ENCODE measurements around the gene NGEF. TPM values are rescaled to one million over a fixed set of nuclear protein-coding genes. Genes with fewer than 3 reads are reported as not detected.

The NGEF gene
- total RNA-seq, 1 experiment from 2014 or later, result 5.4 TPM

DNA sequence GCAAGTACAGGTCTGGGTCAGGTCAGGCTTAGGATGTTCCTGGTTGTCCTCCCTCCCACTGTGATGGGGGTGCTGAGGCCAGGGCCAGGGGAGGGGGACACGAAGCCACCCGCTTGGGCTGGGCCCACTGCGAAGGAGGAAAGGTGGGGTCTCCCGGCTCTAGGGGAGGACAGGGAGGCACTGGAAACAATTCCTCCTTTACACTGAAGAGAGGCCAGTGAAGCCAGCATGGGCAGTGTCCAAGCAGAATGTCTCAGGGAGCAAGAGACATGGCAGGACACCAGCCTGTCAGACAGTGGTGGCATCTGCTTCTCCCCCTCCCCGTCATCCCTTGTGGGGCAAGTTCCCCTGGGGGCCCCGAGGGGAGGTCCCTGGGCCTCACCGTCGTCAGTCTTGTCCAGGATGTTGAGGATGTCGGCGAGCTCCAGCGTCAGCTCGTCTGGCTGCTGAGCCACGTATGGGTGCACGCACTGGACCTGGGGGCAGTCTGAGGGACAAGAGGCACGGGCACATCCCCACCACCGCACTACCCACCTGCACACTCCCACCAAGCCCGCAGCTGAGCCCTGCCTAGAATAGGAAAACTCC is 132.2 kb downstream of the NGEF start (continued):
- TF ChIP-seq TCF7 (CRISPR knock-in tag; IDR thresholded peaks at IDR 0.05; ENCODE audit: low read depth) (no peak), ZNF232 (CRISPR knock-in tag; IDR thresholded peaks at IDR 0.05) (no peak), ATF1 (CRISPR knock-in tag; IDR thresholded peaks at IDR 0.05) (no peak), SMAD3 (CRISPR knock-in tag; IDR thresholded peaks at IDR 0.05; ENCODE audit: borderline replicate concordance) (no peak), TEAD1 (CRISPR knock-in tag; IDR thresholded peaks at IDR 0.05) (no peak), AR (CRISPR knock-in tag; IDR thresholded peaks at IDR 0.05) (no peak), MYBL2 (CRISPR knock-in tag; IDR thresholded peaks at IDR 0.05) (no peak), SMAD4 (CRISPR knock-in tag; IDR thresholded peaks at IDR 0.05) (no peak), ZNF263 (CRISPR knock-in tag; IDR thresholded peaks at IDR 0.05; ENCODE audit: low read depth) (no peak), FOXJ3 (CRISPR knock-in tag; IDR thresholded peaks at IDR 0.05; ENCODE audit: borderline replicate concordance) (no peak)
- TF ChIP-seq, protein P1, sequence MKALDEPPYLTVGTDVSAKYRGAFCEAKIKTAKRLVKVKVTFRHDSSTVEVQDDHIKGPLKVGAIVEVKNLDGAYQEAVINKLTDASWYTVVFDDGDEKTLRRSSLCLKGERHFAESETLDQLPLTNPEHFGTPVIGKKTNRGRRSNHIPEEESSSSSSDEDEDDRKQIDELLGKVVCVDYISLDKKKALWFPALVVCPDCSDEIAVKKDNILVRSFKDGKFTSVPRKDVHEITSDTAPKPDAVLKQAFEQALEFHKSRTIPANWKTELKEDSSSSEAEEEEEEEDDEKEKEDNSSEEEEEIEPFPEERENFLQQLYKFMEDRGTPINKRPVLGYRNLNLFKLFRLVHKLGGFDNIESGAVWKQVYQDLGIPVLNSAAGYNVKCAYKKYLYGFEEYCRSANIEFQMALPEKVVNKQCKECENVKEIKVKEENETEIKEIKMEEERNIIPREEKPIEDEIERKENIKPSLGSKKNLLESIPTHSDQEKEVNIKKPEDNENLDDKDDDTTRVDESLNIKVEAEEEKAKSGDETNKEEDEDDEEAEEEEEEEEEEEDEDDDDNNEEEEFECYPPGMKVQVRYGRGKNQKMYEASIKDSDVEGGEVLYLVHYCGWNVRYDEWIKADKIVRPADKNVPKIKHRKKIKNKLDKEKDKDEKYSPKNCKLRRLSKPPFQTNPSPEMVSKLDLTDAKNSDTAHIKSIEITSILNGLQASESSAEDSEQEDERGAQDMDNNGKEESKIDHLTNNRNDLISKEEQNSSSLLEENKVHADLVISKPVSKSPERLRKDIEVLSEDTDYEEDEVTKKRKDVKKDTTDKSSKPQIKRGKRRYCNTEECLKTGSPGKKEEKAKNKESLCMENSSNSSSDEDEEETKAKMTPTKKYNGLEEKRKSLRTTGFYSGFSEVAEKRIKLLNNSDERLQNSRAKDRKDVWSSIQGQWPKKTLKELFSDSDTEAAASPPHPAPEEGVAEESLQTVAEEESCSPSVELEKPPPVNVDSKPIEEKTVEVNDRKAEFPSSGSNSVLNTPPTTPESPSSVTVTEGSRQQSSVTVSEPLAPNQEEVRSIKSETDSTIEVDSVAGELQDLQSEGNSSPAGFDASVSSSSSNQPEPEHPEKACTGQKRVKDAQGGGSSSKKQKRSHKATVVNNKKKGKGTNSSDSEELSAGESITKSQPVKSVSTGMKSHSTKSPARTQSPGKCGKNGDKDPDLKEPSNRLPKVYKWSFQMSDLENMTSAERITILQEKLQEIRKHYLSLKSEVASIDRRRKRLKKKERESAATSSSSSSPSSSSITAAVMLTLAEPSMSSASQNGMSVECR (CRISPR knock-in tag; IDR thresholded peaks at IDR 0.05; ENCODE audit: borderline replicate concordance), result no peak
- TF ChIP-seq, protein P2, sequence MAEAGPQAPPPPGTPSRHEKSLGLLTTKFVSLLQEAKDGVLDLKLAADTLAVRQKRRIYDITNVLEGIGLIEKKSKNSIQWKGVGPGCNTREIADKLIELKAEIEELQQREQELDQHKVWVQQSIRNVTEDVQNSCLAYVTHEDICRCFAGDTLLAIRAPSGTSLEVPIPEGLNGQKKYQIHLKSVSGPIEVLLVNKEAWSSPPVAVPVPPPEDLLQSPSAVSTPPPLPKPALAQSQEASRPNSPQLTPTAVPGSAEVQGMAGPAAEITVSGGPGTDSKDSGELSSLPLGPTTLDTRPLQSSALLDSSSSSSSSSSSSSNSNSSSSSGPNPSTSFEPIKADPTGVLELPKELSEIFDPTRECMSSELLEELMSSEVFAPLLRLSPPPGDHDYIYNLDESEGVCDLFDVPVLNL (CRISPR knock-in tag; IDR thresholded peaks at IDR 0.05; ENCODE audit: borderline replicate concordance, low read depth), result no peak

- peaks cover 28% of the 10 kb centered on the region for H3K27me3 Mint-ChIP-seq (ENCODE audit: low read depth)
- H3K4me3 Mint-ChIP-seq, result no peak overlapping the region
- ChIA-PET CTCF (interaction anchor here (0.8 to 1.6 kb wide), 3 partner anchors 11 to 180 kb away, joined by 4 to 5 read pairs (median 4); partner anchors contain the start of gene INPP5D), POLR2A (no interaction called here)
- H3K27ac Mint-ChIP-seq, result peak overlapping the region; percentile 20; the same call in 1 of the 2 replicates
- H3K36me3 Mint-ChIP-seq, result no peaks in the 10 kb centered on the region
- no peaks in the 10 kb centered on the region for H3K9me3 Mint-ChIP-seq
- H3K4me1 Mint-ChIP-seq, result no peaks in the 10 kb centered on the region
- no peak for DNase-seq (ENCODE audit: low spot score)
- no peak for ATAC-seq
- TF ChIP-seq SP1 (CRISPR knock-in tag; conservative IDR thresholded peaks at IDR 0.05) (no peak), NFYB (CRISPR knock-in tag; conservative IDR thresholded peaks at IDR 0.05; ENCODE audit: low read depth) (no peak), ZNF138 (CRISPR knock-in tag; conservative IDR thresholded peaks at IDR 0.05) (no peak), ZNF512 (CRISPR knock-in tag; IDR thresholded peaks at IDR 0.05; ENCODE audit: borderline replicate concordance) (no peak), OVOL2 (CRISPR knock-in tag; IDR thresholded peaks at IDR 0.05; ENCODE audit: borderline replicate concordance) (no peak), HMGA2 (CRISPR knock-in tag; IDR thresholded peaks at IDR 0.05) (no peak)
- TF ChIP-seq, protein P3, sequence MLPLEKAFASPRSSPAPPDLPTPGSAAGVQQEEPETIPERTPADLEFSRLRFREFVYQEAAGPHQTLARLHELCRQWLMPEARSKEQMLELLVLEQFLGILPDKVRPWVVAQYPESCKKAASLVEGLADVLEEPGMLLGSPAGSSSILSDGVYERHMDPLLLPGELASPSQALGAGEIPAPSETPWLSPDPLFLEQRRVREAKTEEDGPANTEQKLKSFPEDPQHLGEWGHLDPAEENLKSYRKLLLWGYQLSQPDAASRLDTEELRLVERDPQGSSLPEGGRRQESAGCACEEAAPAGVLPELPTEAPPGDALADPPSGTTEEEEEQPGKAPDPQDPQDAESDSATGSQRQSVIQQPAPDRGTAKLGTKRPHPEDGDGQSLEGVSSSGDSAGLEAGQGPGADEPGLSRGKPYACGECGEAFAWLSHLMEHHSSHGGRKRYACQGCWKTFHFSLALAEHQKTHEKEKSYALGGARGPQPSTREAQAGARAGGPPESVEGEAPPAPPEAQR (CRISPR knock-in tag; IDR thresholded peaks at IDR 0.05), result no peak
Observed at GRCh38 chr2:232879618-232880494, 133.2 kb downstream of the NGEF start.
